ENCODE data around the gene LRRFIP2. TPM values are rescaled to one million over a fixed set of nuclear protein-coding genes. Genes with fewer than 3 reads are reported as not detected.
"Not testable (repeated sequence)": the region's sequence is repeated elsewhere in the genome, so short reads cannot be mapped to it uniquely, and the experiment has no call there.

Gene LRRFIP2
- total RNA-seq, 1 donor from 2014 or later: 104 TPM

GRCh38 chr3:37189109-37189508, 14.7 kb upstream of the LRRFIP2 start:
- no peak for DNase-seq (ENCODE audit: low read depth)

GRCh38 chr3:37183976-37184375, 9.6 kb upstream of the LRRFIP2 start:
- no peak for DNase-seq (ENCODE audit: low read depth)

GRCh38 chr3:37183375-37183831, 9.0 kb upstream of the LRRFIP2 start:
- DNase-seq (ENCODE audit: low read depth): peak; percentile 94

GRCh38 chr3:37182816-37183215, 8.4 kb upstream of the LRRFIP2 start:
- no peak for DNase-seq (ENCODE audit: low read depth)

- DNase-seq (ENCODE audit: low read depth): no peak
Measured at GRCh38 chr3:37181756-37182155, 7.4 kb upstream of the LRRFIP2 start.

GRCh38 chr3:37179144-37179967, 5.0 kb upstream of the LRRFIP2 start:
- DNase-seq (ENCODE audit: low read depth): peak; percentile 75

- peak; percentile 62 for DNase-seq (ENCODE audit: low read depth)
Measured at GRCh38 chr3:37173806-37174205, 576 bp downstream of the LRRFIP2 start.

- no peak for DNase-seq (ENCODE audit: low read depth)
Measured at GRCh38 chr3:37171144-37171543, 3.2 kb downstream of the LRRFIP2 start.

- DNase-seq (ENCODE audit: low read depth): no peak
Measured at GRCh38 chr3:37170513-37170912, 3.9 kb downstream of the LRRFIP2 start.

GRCh38 chr3:37170060-37170459, 4.3 kb downstream of the LRRFIP2 start:
- DNase-seq (ENCODE audit: low read depth): no peak

GRCh38 chr3:37168896-37169295, 5.5 kb downstream of the LRRFIP2 start:
- no peak for DNase-seq (ENCODE audit: low read depth)

GRCh38 chr3:37163262-37164015, 10.9 kb downstream of the LRRFIP2 start:
- peak; percentile 15 for DNase-seq (ENCODE audit: low read depth)

- no peak for DNase-seq (ENCODE audit: low read depth)
Measured at GRCh38 chr3:37162501-37163245, 11.7 kb downstream of the LRRFIP2 start.

GRCh38 chr3:37161351-37161750, 13.0 kb downstream of the LRRFIP2 start:
- DNase-seq (ENCODE audit: low read depth): no peak

GRCh38 chr3:37155782-37156181, 18.6 kb downstream of the LRRFIP2 start:
- DNase-seq (ENCODE audit: low read depth): no peak

- DNase-seq (ENCODE audit: low read depth): no peak
Measured at GRCh38 chr3:37154668-37155314, 19.6 kb downstream of the LRRFIP2 start.

GRCh38 chr3:37150621-37151020, 23.8 kb downstream of the LRRFIP2 start:
- DNase-seq (ENCODE audit: low read depth): no peak

GRCh38 chr3:37149257-37149656, 25.1 kb downstream of the LRRFIP2 start:
- DNase-seq (ENCODE audit: low read depth): no peak

GRCh38 chr3:37148208-37148607, 26.2 kb downstream of the LRRFIP2 start:
- no peak for DNase-seq (ENCODE audit: low read depth)

GRCh38 chr3:37147666-37148065, 26.7 kb downstream of the LRRFIP2 start:
- no peak for DNase-seq (ENCODE audit: low read depth)

GRCh38 chr3:37146927-37147326, 27.5 kb downstream of the LRRFIP2 start:
- DNase-seq (ENCODE audit: low read depth): not testable (repeated sequence)

GRCh38 chr3:37145611-37146010, 28.8 kb downstream of the LRRFIP2 start:
- no peak for DNase-seq (ENCODE audit: low read depth)
